ENCODE data around the gene ARFGEF3. TPM values are rescaled to one million over a fixed set of nuclear protein-coding genes. Genes with fewer than 3 reads are reported as not detected.

ARFGEF3 gene
- total and polyA plus RNA-seq, 2 donors (not counting 1 experiment from before 2014, with no cell fraction given), result under 0.01 to 0.14 TPM

DNA sequence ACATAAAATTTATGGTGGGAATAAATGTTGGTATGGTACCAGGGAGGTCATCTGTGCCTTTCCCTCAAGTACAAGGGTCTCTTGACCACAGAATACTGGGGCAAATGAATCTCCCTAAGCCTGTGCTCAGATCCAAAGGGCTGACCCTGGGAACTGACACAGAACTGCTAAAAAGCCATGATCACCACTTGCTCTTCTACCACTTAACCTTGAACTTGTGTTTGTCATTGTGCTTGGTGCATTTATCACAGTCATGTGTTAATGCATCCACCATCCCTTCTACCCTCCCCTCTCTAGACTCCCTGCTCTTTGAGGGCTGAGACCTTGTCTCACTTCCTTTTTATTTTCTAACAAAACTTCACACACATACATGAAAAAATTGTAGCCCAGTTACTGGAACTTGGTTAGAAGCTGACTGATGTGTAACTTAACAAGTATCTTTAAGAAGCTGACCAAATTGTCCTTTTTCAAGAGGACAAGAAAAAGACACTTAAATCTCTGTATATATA is 102.7 kb downstream of the ARFGEF3 start:
- H3K79me2 ChIP-seq (ENCODE audit: control insufficient read depth, insufficient read depth, low read length), result no peaks in the 10 kb centered on the region
- H3K4me2 ChIP-seq (ENCODE audit: extremely low read depth, insufficient read depth, low read length), result no peak overlapping the region
- H3K9ac ChIP-seq (ENCODE audit: insufficient read depth, low read length), result no peak overlapping the region
- no peaks in the 10 kb centered on the region for H4K20me1 ChIP-seq (ENCODE audit: control insufficient read depth, extremely low read depth, insufficient read depth, low read length)
- H3K4me1 ChIP-seq (ENCODE audit: control insufficient read depth, extremely low read depth, insufficient read depth, low read length), result no peaks in the 10 kb centered on the region
- no peak overlapping the region for H3K4me3 ChIP-seq (replicated peaks in 1 of 4; ENCODE audit: control extremely low read depth in 1 of 4, insufficient read depth in 1 of 4, low read depth in 3 of 4, low read length in 4 of 4)
- H3K27me3 ChIP-seq (ENCODE audit: control insufficient read depth, insufficient read depth, low read length), result peaks cover 3% of the 10 kb centered on the region
- H3K27ac ChIP-seq (ENCODE audit: insufficient read depth, low read length), result no peak overlapping the region
- H2AFZ ChIP-seq (ENCODE audit: low read length), result no peak overlapping the region
- no peak for DNase-seq (ENCODE audit: low read depth in 2 of 2)
- TF ChIP-seq, protein P1, sequence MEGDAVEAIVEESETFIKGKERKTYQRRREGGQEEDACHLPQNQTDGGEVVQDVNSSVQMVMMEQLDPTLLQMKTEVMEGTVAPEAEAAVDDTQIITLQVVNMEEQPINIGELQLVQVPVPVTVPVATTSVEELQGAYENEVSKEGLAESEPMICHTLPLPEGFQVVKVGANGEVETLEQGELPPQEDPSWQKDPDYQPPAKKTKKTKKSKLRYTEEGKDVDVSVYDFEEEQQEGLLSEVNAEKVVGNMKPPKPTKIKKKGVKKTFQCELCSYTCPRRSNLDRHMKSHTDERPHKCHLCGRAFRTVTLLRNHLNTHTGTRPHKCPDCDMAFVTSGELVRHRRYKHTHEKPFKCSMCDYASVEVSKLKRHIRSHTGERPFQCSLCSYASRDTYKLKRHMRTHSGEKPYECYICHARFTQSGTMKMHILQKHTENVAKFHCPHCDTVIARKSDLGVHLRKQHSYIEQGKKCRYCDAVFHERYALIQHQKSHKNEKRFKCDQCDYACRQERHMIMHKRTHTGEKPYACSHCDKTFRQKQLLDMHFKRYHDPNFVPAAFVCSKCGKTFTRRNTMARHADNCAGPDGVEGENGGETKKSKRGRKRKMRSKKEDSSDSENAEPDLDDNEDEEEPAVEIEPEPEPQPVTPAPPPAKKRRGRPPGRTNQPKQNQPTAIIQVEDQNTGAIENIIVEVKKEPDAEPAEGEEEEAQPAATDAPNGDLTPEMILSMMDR (conservative IDR thresholded peaks at IDR 0.05 in 1 of 2, IDR thresholded peaks at IDR 0.05 in 1 of 2; ENCODE audit: low read depth in 1 of 2, low read length in 2 of 2), result no peak
- no peak for TF ChIP-seq EZH2 (IDR thresholded peaks at IDR 0.05; ENCODE audit: low read length, missing control alignments)
- no peaks in the 10 kb centered on the region for H3K36me3 ChIP-seq (ENCODE audit: control insufficient read depth, insufficient read depth, low read length)
- H3K9me3 ChIP-seq (ENCODE audit: control insufficient read depth, insufficient read depth, low read depth, low read length), result no peaks in the 10 kb centered on the region

DNA sequence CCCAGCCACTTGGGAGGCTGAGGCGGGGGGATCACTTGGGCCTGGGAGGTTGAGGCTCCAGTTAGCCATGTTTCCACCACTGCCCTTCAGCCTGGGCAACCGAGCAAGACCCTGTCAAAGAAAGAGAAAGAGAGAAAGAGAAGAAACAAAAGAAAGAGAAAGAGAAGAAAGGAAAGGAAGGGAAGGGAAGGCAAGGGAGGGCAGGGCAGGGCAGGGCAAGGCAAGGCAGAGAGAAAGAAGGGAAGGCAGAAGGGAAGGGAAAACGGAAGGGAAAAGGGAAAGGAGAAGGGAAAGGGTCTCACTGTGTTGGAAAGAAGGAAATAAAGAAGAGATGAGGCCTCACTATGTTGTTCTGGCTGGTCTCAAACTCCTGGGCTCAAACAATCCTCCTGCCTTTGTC is 104.4 kb downstream of the ARFGEF3 start:
- TF ChIP-seq, protein P1 (conservative IDR thresholded peaks at IDR 0.05 in 1 of 2, IDR thresholded peaks at IDR 0.05 in 1 of 2; ENCODE audit: low read depth in 1 of 2, low read length in 2 of 2), result no peak
- no peak for TF ChIP-seq EZH2 (IDR thresholded peaks at IDR 0.05; ENCODE audit: low read length, missing control alignments)

DNA sequence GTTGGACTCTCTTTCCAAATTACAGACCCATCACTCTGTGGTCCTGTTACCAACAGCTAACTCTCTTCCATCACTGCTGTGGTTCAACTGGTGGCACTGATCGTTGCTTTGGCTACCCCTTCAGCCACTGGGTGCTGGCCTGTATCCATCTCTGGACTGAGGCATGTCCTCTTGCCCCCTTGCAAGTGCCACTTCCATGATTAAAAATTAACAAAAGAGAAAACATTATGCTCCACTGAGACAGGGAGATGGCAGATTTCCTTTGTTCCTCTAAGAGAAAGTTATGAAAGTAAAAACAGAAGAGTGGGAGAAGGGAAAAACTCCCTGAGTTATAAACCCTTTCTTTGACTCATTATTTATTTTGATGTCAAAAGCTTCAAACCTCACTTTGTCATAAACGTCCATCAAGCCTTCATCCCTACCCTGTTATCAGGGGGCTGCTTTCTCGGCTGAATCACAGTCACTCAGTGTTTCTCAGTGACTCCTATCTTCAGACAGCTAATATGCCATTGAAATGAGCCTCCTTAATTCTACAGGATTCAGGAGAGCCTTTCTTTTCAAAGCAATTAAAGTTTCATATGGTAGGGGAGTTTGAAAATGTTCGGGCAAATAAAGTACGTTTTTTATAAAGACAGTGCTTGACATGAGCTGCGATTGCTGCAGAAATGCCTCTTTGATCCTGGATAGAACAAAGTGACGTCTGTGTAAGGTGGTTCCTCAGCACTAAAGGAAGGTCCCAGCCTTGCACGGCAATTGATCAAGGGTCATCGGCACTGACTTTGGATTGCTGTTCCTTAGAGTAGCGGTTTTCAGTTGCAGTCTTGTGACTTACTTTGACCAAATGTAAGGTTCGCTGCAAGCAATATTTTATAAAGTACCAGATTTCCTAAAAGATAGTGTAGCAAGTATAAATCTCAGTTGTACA is 106.5 kb downstream of the ARFGEF3 start:
- Histone ChIP-seq H3K4me2 (ENCODE audit: extremely low read depth, insufficient read depth, low read length) (no peak overlapping the region), H3K4me1 (ENCODE audit: control insufficient read depth, extremely low read depth, insufficient read depth, low read length) (no peaks in the 10 kb centered on the region)
- TF ChIP-seq, protein P1 (conservative IDR thresholded peaks at IDR 0.05 in 1 of 2, IDR thresholded peaks at IDR 0.05 in 1 of 2; ENCODE audit: low read depth in 1 of 2, low read length in 2 of 2), result no peak
- no peak for TF ChIP-seq EZH2 (IDR thresholded peaks at IDR 0.05; ENCODE audit: low read length, missing control alignments)

More for the DNA sequence above, 104.4 kb downstream of the ARFGEF3 start:
- Histone ChIP-seq H3K9ac (ENCODE audit: insufficient read depth, low read length) (no peak overlapping the region), H3K4me2 (ENCODE audit: extremely low read depth, insufficient read depth, low read length) (no peak overlapping the region), H3K27ac (ENCODE audit: insufficient read depth, low read length) (no peak overlapping the region), H3K4me3 (replicated peaks in 1 of 4; ENCODE audit: control extremely low read depth in 1 of 4, insufficient read depth in 1 of 4, low read depth in 3 of 4, low read length in 4 of 4) (no peak overlapping the region), H3K9me3 (ENCODE audit: control insufficient read depth, insufficient read depth, low read depth, low read length) (no peaks in the 10 kb centered on the region), H3K27me3 (ENCODE audit: control insufficient read depth, insufficient read depth, low read length) (peaks cover 3% of the 10 kb centered on the region), H3K79me2 (ENCODE audit: control insufficient read depth, insufficient read depth, low read length) (no peaks in the 10 kb centered on the region), H3K36me3 (ENCODE audit: control insufficient read depth, insufficient read depth, low read length) (no peaks in the 10 kb centered on the region), H3K4me1 (ENCODE audit: control insufficient read depth, extremely low read depth, insufficient read depth, low read length) (no peaks in the 10 kb centered on the region), H2AFZ (ENCODE audit: low read length) (no peak overlapping the region), H4K20me1 (ENCODE audit: control insufficient read depth, extremely low read depth, insufficient read depth, low read length) (no peaks in the 10 kb centered on the region)
- no peak for DNase-seq (ENCODE audit: low read depth in 2 of 2)

More for the DNA sequence above, 106.5 kb downstream of the ARFGEF3 start:
- no peak for DNase-seq (ENCODE audit: low read depth in 2 of 2)
- no peaks in the 10 kb centered on the region for H3K36me3 ChIP-seq (ENCODE audit: control insufficient read depth, insufficient read depth, low read length)
- H2AFZ ChIP-seq (ENCODE audit: low read length), result no peak overlapping the region
- H4K20me1 ChIP-seq (ENCODE audit: control insufficient read depth, extremely low read depth, insufficient read depth, low read length), result no peaks in the 10 kb centered on the region
- H3K9me3 ChIP-seq (ENCODE audit: control insufficient read depth, insufficient read depth, low read depth, low read length), result no peaks in the 10 kb centered on the region
- H3K79me2 ChIP-seq (ENCODE audit: control insufficient read depth, insufficient read depth, low read length), result no peaks in the 10 kb centered on the region
- H3K4me3 ChIP-seq (replicated peaks in 1 of 4; ENCODE audit: control extremely low read depth in 1 of 4, insufficient read depth in 1 of 4, low read depth in 3 of 4, low read length in 4 of 4), result no peak overlapping the region
- no peak overlapping the region for H3K27ac ChIP-seq (ENCODE audit: insufficient read depth, low read length)
- H3K9ac ChIP-seq (ENCODE audit: insufficient read depth, low read length), result no peak overlapping the region
- H3K27me3 ChIP-seq (ENCODE audit: control insufficient read depth, insufficient read depth, low read length), result peaks cover 3% of the 10 kb centered on the region
